ENCODE data around the gene TMEM185A. TPM values are rescaled to one million over a fixed set of nuclear protein-coding genes. Genes with fewer than 3 reads are reported as not detected.
"Not testable (repeated sequence)": the region's sequence is repeated elsewhere in the genome, so short reads cannot be mapped to it uniquely, and the experiment has no call there.

The TMEM185A gene
- total RNA-seq = 25.7 and 31.7 TPM in 2 replicates

DNA sequence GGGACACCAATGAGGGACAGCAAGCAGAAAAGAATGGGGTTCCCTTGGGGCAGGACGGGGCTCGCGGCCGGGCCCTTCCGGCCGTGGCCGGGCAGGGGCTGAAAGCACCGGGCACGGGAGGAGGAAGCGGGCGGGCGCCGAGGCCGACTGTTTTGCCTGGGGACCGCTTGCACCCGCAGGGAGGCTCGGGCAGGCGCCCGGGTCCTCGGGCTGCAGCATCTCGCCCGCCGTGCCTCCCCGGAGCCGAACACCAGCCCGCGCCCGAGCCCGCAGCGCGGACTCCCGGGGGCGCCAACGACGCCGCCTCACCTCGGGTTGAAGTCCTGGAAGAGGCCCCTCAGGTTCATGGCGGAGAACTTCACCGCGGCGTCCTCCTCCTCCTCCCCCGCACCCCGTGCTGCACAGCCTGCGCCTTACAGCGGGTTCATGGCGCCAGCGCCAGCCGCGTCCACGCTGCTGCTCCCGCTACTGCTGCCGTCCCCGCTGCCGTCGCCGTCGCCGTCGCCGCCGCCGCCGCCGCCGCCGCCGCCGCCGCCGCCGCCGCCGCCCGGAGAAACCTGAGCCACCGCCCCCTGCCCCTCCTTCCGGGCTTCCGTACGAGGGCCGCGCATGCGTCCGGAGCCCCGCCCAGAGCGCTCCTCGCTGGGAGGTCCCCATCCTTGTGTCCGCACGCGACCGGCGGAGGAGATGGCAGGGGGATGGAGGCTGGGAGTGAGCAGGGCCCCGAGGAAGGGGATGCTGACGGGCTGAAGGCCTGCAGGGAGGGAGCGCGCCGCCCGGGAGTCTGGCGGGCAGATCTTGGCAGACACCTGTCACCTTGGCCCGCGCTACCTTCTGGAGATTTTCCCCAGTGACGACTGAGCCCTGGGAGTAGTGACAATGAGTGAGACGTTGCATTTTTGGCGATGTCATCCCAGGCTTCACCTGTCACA lies at the start of gene TMEM185A:
TSS of gene TMEM185A (minus strand) at position 559 of the 932 bp plus-strand sequence. CDS start at position 347, 212 bp downstream.
- no peak for DNase-seq (ENCODE audit: low read depth)

- DNase-seq (ENCODE audit: low read depth) = no peak
Measured at GRCh38 chrX:149681182-149681581, 49.6 kb upstream of the TMEM185A start.

DNA sequence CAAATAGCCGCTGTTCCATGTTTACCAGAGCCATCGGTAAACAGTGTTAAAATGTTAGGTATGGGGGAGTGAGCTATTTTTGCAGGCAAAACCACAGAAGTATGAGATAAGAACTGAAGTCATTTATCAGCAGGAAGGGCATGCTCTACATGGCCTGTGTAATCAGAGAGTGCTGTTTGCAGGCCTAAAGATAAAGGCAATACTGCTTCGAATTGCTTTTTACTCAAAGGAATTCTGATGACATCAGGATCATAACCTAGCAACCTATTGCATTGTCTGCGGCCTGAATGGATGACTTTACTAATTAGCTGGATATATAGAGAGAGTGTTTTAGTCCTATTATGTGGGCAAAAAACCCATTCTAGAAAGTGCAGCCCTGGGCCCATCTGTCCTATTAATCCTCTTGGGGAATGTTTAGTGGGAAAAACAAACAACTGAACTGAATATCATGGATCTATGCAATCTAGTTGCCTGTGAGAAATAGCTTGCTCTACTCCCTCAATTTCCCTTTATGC lies 47.6 kb upstream of the TMEM185A start:
- not testable (repeated sequence) for DNase-seq (ENCODE audit: low read depth)

DNA sequence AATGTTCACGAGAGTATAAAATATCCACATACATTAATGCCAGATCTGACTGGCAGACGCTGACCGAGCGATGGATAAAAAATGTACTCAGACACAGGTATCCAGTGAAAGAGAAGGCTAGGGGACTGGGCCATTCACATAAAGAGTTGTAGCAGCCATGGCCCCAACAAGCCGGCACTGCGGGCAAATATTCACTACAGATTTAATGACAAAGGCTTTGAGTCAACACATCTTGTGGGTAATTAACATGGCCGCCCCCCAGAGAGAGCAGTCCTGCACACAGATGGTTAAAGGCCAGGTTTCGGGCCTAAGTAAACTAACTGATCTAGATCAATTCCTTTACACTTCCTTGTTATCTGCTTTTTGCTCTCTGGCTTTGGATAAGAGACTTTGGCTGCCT lies 44.0 kb upstream of the TMEM185A start:
- not testable (repeated sequence) for DNase-seq (ENCODE audit: low read depth)

DNA sequence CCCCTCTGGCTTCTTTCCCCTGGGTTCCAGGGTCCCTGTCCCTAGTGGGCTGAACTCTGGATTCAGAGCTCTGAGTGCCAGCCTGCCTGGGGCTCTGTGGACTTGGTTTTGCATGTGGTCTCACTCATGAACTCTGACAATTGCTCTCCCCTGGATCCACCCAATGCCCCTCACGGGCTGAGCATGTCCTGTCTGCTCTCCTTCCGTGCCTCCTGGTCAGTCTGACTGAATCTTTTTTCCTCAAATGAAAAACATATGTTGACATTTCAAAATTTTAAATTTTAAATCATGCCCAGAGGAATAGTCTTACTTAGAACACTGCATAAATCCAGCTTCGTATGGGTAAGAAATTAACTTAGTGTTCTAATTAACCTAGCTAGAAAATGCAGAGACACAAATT lies 43.5 kb upstream of the TMEM185A start:
- DNase-seq (ENCODE audit: low read depth) = not testable (repeated sequence)

- DNase-seq (ENCODE audit: low read depth) = not testable (repeated sequence)
Measured at GRCh38 chrX:149660613-149661012, 29.0 kb upstream of the TMEM185A start.

DNA sequence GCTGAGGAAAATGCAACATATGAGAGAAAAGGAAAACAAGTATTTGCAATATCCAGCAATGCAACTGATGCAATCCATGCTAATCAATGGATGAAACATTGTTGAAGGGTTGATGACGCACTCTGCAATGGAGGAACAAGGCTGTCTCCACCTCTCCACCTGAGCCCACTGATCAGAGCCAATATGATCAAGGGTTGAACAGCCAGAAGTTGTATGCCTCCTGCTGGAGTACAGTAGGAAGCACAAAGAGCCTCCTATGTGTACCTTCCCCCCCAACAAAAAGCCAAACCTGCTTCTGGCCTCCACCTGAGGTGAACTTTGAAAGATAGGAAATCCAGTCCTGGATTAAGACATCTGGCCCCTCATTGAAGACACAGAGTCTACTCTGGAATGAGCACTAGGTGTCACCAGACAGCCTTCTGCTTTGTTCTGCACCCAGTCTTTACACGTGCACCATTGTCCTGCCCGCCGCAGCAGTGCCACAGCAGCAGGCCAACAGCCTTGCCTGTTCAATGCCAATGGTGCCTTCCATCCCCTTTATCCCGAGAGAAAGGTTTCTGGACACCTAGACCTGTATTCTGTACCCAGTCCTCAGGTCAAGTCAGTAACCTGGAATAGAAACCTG lies 24.8 kb upstream of the TMEM185A start:
- not testable (repeated sequence) for DNase-seq (ENCODE audit: low read depth)

GRCh38 chrX:149652232-149652981 lies 20.8 kb upstream of the TMEM185A start:
- no peak for DNase-seq (ENCODE audit: low read depth)

DNA sequence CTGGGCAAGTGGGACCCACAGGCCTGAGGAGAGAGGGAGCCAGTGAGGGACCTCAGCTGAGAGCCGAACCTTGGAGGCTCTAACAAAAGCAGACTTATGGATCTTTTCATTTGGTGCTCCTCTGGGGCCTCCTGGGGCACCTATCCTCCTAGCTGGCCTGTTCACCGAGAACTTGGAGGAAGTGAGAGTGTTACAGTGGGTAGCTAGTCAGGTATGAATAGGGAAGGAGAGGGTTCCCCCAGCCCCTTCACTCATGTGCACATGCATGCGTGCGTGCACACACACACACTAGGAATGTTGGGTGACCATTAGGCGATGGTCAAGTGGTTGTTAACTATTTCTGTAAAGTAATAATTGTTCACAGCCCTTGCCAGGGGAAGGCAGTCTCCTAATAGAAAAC lies 18.6 kb upstream of the TMEM185A start:
- no peak for DNase-seq (ENCODE audit: low read depth)

DNA sequence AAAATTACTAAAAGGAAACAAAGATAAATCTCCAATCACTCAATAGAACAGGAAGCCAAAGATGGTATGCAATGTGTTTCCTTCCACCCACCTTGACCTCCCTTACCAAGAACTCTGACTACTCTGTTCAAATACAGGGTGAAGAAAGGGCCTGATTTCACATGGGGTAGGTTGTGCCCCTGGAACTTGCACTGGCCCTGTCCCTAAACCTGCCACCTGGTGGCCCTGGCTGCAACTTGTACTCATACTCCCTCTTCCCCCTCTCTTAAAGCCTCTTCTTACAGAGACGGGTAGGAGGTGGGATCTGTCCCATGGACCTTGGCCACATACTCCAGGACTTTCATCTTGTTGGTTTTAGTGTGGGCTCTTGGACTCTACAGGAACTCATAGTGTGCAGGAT lies 17.3 kb upstream of the TMEM185A start:
- no peak for DNase-seq (ENCODE audit: low read depth)

- DNase-seq (ENCODE audit: low read depth) = no peak
Measured at GRCh38 chrX:149647505-149647904, 15.9 kb upstream of the TMEM185A start.

DNA sequence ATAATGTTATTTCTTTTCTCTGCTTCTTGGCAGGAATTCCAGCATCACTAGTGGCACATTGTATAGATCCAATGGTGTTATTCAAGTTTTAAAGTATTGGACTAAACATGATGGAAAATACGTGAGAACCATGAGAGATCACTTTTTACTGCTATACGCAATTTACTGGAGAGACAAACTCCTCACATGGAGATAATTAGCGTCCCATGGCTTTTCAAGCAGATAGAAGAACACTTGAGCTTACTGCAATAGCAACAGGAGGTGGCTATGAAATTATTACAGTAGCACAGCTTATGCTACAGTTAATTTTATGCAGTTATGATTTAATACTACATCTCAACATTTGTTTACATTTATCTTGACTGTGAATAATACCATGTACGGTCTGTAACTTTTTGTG lies 11.9 kb upstream of the TMEM185A start:
- no peak for DNase-seq (ENCODE audit: low read depth)

DNA sequence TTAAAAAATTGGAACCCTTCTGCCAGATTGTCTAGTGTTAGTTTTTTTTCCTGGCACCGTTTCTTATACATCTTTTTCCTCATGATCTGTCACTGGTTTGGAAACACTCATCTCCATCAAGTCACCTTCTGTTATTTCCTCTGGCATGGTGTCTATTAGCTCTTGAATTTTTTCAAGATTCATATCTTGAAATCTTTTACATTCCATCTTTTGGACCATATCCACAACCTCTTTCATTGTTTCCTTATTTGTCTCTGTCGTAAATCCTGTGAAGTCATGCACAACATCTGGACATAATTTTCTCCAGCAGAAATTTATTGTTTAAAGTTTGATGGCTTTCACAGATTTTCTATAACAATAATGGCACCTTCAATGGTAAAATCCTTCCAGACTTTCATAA lies 10.2 kb upstream of the TMEM185A start:
- DNase-seq (ENCODE audit: low read depth) = no peak

- DNase-seq (ENCODE audit: low read depth) = no peak
Measured at GRCh38 chrX:149641432-149641831, 9.8 kb upstream of the TMEM185A start.

DNA sequence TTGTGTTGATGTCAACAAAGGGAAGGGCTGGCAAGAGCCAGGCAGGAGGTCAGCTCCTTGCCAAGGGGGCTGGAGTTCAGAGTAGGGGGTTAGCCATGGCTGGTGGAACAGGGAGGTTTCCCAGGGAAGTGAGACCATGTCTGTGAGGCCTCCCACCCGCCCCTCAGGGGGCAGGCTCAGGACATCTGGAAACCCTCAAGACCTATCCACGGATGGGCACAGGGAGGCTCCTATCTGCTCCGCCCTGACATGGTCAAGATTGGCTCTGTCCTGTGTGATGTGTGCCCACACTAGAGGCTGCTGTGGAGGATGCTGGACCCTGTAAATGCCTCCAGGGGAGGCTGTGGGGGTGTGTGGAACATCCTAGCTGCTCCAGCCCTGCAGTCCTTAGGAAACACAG lies 8.0 kb upstream of the TMEM185A start:
- DNase-seq (ENCODE audit: low read depth) = no peak

DNA sequence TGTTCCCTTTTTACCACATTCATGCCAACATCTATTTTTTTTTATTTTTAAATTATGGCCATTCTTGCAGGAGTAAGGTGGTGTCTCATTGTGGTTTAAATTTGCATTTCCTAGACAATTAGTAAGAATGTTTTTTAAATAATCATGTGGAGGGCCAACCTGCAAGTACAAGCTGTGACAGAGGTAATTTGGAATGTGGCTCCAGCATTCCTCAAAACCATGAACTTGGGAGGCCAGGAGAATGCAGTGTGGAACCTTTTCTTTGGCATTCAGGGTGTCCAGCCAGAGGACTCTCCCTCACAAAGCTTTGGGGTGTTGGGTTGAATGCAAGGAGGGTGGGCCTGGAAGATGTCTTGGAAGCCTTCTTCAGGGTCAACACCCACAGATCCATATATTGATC lies 7.3 kb upstream of the TMEM185A start:
- peak; percentile 70 for DNase-seq (ENCODE audit: low read depth)

DNA sequence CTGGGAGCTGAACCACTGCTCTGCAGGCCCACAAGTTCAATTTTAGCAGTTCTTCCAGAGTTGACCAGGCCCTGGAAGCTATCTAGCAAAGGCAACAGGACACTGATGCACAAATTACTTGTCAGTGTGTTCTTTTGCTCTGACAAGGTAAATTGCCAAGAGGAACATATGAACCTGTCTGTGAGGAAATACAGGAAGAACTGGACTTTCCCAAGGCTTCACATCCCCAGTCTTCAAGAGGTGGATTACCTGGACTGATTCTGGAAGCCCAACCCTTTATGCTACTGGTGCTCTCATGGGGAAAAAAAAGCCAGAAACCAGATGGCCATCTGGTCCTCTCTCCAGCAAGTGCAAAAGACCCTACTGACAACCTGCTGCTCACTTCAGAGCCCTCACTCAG lies 1.9 kb upstream of the TMEM185A start:
- no peak for DNase-seq (ENCODE audit: low read depth)

- DNase-seq (ENCODE audit: low read depth) = peak; percentile 53
Measured at GRCh38 chrX:149630681-149631233, 835 bp downstream of the TMEM185A start.

GRCh38 chrX:149629730-149630387 lies 1.7 kb downstream of the TMEM185A start:
- peak; percentile 17 for DNase-seq (ENCODE audit: low read depth)

DNA sequence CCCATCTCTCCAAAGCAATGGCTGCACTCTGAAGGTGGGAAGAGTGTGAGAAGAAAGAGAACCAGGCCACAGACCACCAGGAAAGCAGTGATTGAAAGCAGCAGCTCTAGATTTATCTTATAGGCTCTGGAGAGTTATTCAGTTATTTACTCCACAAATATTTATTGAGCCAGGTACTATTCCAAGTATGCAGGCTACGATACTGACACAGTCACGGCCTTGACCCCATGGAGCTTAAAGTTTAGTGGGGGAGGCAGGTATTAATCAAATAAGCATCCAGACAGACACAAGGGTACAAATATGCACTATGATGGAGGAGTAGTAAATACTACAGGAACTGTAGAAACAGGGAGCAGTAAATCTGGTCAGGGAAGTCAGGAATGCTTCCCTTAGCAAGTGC lies 2.8 kb downstream of the TMEM185A start:
- no peak for DNase-seq (ENCODE audit: low read depth)

- DNase-seq (ENCODE audit: low read depth) = no peak
Measured at GRCh38 chrX:149628280-149628679, 3.3 kb downstream of the TMEM185A start.

All from renal cortical epithelial cell (primary cell).